ENCODE data around the gene CELF1. TPM values are rescaled to one million over a fixed set of nuclear protein-coding genes. Genes with fewer than 3 reads are reported as not detected.

CELF1 gene
- total and polyA plus RNA-seq, 3 donors from 2014 or later: 74.3 to 208 (median 193) TPM

DNA sequence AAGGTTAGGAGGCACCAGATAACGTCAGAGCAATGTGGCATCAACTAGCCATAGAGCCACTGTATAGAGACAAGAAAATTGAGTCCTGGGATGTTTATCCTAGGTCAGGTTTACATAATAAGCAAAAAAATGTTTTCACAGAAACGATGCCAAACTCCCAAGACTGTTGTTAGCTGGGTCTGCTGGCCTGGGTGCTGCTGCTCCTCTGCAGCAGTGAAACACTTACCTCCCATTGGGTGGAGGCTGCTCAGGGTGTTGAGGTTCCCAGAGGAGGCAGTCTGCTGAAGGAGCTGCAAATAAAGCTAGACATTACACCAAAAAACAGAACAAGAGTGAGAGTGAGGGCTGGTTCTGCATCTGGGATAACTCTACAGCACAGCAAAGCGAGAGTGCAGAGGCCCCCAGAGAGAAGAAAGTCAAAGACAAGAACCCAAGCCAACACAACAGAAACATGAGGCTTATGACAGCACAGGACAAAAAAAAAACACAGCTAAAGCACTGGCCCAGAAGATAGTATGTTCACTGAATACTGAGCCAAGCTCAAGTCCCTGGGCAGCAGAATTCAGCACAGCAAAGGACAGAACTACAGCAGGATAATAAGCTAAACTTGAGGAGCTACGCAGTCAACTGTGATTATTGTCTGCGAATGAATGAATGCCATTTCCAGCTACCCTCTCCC, 74.1 kb downstream of the CELF1 start:
- H3K9me3 ChIP-seq: no peaks in the 10 kb centered on the region
- intact Hi-C loops (cut with DNase I; ENCODE audit: low total_unique reads): no loop called here
- TF ChIP-seq POLR2A (IDR thresholded peaks at IDR 0.05): no peak
- WGBS, 2 donors: 72 to 75% methylated on average over 5 of the region's 5 CpGs
- no peak for DNase-seq
- H3K36me3 ChIP-seq (ENCODE audit: low read depth, missing control alignments): no peaks in the 10 kb centered on the region
- H3K4me1 ChIP-seq: peaks cover 6% of the 10 kb centered on the region
- no peak overlapping the region for H3K4me3 ChIP-seq
- H3K27ac ChIP-seq: no peak overlapping the region
- H3K27me3 ChIP-seq: no peaks in the 10 kb centered on the region

GRCh38 chr11:47477753-47478152, 75.2 kb downstream of the CELF1 start:
- Histone ChIP-seq H3K36me3 (ENCODE audit: low read depth, missing control alignments) (no peaks in the 10 kb centered on the region), H3K27ac (no peak overlapping the region), H3K9me3 (no peaks in the 10 kb centered on the region), H3K27me3 (no peaks in the 10 kb centered on the region), H3K4me1 (peaks cover 6% of the 10 kb centered on the region), H3K4me3 (no peak overlapping the region)
- TF ChIP-seq, protein P1, sequence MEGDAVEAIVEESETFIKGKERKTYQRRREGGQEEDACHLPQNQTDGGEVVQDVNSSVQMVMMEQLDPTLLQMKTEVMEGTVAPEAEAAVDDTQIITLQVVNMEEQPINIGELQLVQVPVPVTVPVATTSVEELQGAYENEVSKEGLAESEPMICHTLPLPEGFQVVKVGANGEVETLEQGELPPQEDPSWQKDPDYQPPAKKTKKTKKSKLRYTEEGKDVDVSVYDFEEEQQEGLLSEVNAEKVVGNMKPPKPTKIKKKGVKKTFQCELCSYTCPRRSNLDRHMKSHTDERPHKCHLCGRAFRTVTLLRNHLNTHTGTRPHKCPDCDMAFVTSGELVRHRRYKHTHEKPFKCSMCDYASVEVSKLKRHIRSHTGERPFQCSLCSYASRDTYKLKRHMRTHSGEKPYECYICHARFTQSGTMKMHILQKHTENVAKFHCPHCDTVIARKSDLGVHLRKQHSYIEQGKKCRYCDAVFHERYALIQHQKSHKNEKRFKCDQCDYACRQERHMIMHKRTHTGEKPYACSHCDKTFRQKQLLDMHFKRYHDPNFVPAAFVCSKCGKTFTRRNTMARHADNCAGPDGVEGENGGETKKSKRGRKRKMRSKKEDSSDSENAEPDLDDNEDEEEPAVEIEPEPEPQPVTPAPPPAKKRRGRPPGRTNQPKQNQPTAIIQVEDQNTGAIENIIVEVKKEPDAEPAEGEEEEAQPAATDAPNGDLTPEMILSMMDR (IDR thresholded peaks at IDR 0.05): no peak
- no peak for TF ChIP-seq POLR2A (IDR thresholded peaks at IDR 0.05)
- intact Hi-C loops (cut with DNase I; ENCODE audit: low total_unique reads): no loop called here
- 79 to 82% methylated on average over 4 of the region's 4 CpGs for WGBS, 2 donors
- DNase-seq: no peak

DNA sequence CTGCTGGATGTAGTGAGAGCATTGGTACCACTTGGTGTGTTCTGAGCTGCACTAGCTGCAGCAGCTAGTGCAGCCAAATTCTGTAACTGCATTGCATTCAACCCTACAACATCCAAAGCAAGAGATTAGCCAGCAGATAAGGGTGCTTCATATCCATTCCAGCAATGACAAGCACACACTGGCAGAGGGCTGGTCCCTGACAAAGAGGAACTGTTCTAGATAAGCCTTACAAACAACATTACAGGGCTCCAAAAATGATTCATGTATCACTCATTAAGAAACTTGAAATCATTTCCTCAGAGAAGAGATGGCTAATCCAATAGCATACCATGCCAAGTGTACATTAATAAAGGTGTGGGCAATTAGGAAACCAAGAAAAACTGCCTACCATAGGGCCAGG, 75.6 kb downstream of the CELF1 start:
- H3K4me3 ChIP-seq: no peak overlapping the region
- no peak overlapping the region for H3K27ac ChIP-seq
- no peaks in the 10 kb centered on the region for H3K36me3 ChIP-seq (ENCODE audit: low read depth, missing control alignments)
- TF ChIP-seq, protein P1 (IDR thresholded peaks at IDR 0.05): no peak
- no peak for TF ChIP-seq POLR2A (IDR thresholded peaks at IDR 0.05)
- DNase-seq: no peak
- intact Hi-C loops (cut with DNase I; ENCODE audit: low total_unique reads): no loop called here
- peaks cover 6% of the 10 kb centered on the region for H3K4me1 ChIP-seq
- no peaks in the 10 kb centered on the region for H3K9me3 ChIP-seq
- no peaks in the 10 kb centered on the region for H3K27me3 ChIP-seq

DNA sequence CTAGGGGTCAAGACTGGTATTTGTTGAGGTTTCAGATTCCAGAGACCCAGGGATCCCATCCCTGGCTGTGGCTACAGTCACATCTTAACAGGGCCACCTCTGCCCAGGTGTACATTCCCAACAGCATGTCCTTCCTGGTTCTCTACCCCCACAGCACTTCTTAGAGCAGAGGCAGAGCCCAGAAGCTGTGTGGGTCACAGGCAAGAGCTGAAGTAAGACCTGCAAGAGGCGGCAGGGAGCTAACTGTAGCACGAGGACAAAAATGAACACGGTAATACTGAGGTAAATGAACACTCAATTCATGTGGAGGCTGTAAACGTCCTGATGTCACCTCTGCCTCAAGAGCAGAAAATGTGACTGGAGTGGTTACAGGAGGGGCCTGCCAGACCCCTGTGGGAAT, 82.3 kb downstream of the CELF1 start:
- TF ChIP-seq, protein P1 (IDR thresholded peaks at IDR 0.05): no peak
- no peak for TF ChIP-seq POLR2A (IDR thresholded peaks at IDR 0.05)
- Histone ChIP-seq H3K27ac (no peak overlapping the region), H3K4me1 (peaks cover 19% of the 10 kb centered on the region), H3K36me3 (ENCODE audit: low read depth, missing control alignments) (no peaks in the 10 kb centered on the region), H3K4me3 (no peak overlapping the region), H3K27me3 (no peaks in the 10 kb centered on the region), H3K9me3 (no peaks in the 10 kb centered on the region)
- intact Hi-C loops (cut with DNase I; ENCODE audit: low total_unique reads): no loop called here
- DNase-seq: no peak
- 82 to 92% methylated on average over 4 of the region's 4 CpGs for WGBS, 2 donors

- DNase-seq: no peak
- TF ChIP-seq, protein P1 (IDR thresholded peaks at IDR 0.05): no peak
- TF ChIP-seq POLR2A (IDR thresholded peaks at IDR 0.05): no peak
- WGBS, 2 donors: 83 to 88% methylated on average over 7 of the region's 7 CpGs
- no peaks in the 10 kb centered on the region for H3K36me3 ChIP-seq (ENCODE audit: low read depth, missing control alignments)
- H3K27ac ChIP-seq: peak overlapping the region in 1 of 2 donors; percentile 9
- intact Hi-C loops (cut with DNase I; ENCODE audit: low total_unique reads): no loop called here
- H3K9me3 ChIP-seq: no peaks in the 10 kb centered on the region
- H3K27me3 ChIP-seq: no peaks in the 10 kb centered on the region
- H3K4me1 ChIP-seq: peaks cover 23% of the 10 kb centered on the region
- H3K4me3 ChIP-seq: no peak overlapping the region
Measured at GRCh38 chr11:47469361-47470179, 83.4 kb downstream of the CELF1 start.
